ENCODE measurements around the gene TGM6. TPM values are rescaled to one million over a fixed set of nuclear protein-coding genes. Genes with fewer than 3 reads are reported as not detected.
A peak's percentile ranks its signal among the peaks of the same experiment; 100 is the strongest.

Gene TGM6
- total RNA-seq, 1 donor from 2014 or later: not detected

DNA sequence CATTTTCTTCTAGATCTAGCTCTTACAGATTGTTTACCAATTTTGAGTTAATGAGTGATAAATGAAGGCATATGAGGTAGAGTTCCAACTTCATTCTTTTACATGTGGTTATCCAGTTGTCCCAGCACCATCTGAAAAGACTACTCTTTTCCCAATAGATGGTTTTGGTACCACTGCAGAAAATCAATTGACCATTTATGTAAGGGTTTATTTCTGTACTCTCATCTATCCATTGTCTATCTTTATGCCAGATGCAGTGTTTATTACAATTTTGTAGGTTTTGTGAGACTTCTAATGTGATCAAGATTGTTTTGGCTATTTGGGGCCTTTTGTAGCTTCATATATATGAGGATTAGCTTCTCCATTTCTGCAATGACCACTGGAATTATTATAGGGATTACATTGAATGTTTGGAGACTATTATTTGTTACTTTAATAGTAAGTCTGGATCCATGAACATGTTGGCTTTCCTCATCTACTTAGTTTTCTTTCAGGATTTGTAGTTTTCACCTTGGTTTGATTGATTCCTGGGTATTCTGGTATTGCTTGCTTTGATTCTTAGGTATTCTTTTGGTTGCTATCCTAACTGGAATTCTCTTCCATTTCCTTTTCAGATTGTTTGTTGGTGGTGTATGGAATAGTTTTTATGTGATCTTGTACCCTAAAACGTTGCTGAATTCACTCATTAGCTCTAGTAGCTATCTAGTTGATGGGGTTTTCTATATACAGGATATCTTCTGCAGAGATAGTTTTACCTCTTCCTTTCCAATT, 79.5 kb downstream of the TGM6 start:
- peaks cover 44 to 59% (median 54%) of the 10 kb centered on the region in 3 donors for H3K36me3 ChIP-seq (ENCODE audit: control insufficient read depth in 3 of 3, insufficient read depth in 3 of 3, low read length in 3 of 3)
- H3K9ac ChIP-seq (ENCODE audit: low read depth in 1 of 3, low read length in 3 of 3): no peak overlapping the region
- H3K9me3 ChIP-seq (ENCODE audit: control insufficient read depth in 3 of 3, low read length in 3 of 3): no peaks in the 10 kb centered on the region
- H3K27me3 ChIP-seq (ENCODE audit: control insufficient read depth in 3 of 3, insufficient read depth in 3 of 3, low read length in 3 of 3): no peaks in the 10 kb centered on the region
- H3K4me3 ChIP-seq (ENCODE audit: low read length in 3 of 3): no peak overlapping the region
- no peaks in the 10 kb centered on the region for H3K4me1 ChIP-seq (ENCODE audit: control insufficient read depth in 3 of 3, insufficient read depth in 3 of 3, low read length in 3 of 3)
- H3K27ac ChIP-seq (ENCODE audit: low read depth, low read length): no peak overlapping the region

DNA sequence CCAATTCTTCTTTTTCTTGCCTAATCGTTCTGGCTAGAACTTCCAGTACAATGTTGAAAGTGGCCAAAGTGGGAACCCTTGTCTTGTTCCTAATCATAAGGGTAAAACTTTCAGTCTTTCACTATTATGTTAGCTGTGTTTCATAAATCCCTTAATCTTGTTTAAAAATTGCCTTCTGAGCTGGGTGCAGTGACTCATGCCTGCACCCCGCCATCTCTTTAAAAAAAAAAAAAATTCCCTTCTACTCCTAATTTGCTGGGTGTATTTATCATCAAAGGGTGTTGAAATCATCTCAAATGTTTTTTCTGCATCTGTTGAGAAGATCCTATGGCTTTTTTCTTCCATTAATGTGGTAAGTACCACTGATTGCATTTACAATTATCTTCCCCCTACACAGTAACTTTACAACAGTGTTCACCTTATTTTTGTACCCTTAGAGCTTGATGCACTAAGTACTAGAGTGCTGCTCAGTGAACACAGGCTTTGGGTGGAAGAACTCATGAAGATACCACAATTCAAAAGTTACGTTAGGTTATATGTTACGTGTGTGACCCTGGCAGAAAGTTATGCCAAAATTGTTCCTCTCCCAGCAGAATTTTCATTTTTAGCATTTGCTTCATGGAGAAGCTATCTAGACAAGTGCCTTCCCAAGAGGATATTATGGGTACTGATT, 80.2 kb downstream of the TGM6 start:
- H3K9ac ChIP-seq (ENCODE audit: low read depth in 1 of 3, low read length in 3 of 3): no peak overlapping the region
- peaks cover 51 to 65% (median 61%) of the 10 kb centered on the region in 3 donors for H3K36me3 ChIP-seq (ENCODE audit: control insufficient read depth in 3 of 3, insufficient read depth in 3 of 3, low read length in 3 of 3)
- H3K27ac ChIP-seq (ENCODE audit: low read depth, low read length): no peak overlapping the region
- H3K4me1 ChIP-seq (ENCODE audit: control insufficient read depth in 3 of 3, insufficient read depth in 3 of 3, low read length in 3 of 3): no peaks in the 10 kb centered on the region
- no peak overlapping the region for H3K4me3 ChIP-seq (ENCODE audit: low read length in 3 of 3)
- H3K9me3 ChIP-seq (ENCODE audit: control insufficient read depth in 3 of 3, low read length in 3 of 3): no peaks in the 10 kb centered on the region
- no peaks in the 10 kb centered on the region for H3K27me3 ChIP-seq (ENCODE audit: control insufficient read depth in 3 of 3, insufficient read depth in 3 of 3, low read length in 3 of 3)

DNA sequence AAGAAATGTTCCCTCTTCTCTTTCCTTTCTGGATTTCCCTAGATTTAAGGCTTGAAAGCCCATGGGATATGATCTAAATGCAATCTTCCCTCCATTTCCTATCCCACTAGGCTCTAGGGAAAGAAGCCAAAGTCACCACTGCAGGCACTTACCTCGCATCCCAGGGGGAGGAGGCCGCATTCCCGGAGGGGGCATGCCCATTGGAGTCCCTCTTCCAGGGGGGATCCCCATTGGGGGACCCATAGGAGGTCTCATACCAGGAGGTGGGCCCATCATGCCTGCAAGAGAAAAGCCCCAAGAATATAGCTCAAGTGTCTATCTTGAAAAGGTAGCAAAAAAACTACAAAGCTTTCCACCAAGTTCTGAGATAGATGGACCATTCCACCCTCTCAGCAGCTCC, 81.8 kb downstream of the TGM6 start:
- H3K4me3 ChIP-seq (ENCODE audit: low read length in 3 of 3): no peak overlapping the region
- no peak overlapping the region for H3K27ac ChIP-seq (ENCODE audit: low read depth, low read length)
- H3K4me1 ChIP-seq (ENCODE audit: control insufficient read depth in 3 of 3, insufficient read depth in 3 of 3, low read length in 3 of 3): peaks cover 0 to 2% (median 0%) of the 10 kb centered on the region in 3 donors
- no peak overlapping the region for H3K9ac ChIP-seq (ENCODE audit: low read depth in 1 of 3, low read length in 3 of 3)
- peaks cover 57 to 77% (median 74%) of the 10 kb centered on the region in 3 donors for H3K36me3 ChIP-seq (ENCODE audit: control insufficient read depth in 3 of 3, insufficient read depth in 3 of 3, low read length in 3 of 3)
- no peaks in the 10 kb centered on the region for H3K27me3 ChIP-seq (ENCODE audit: control insufficient read depth in 3 of 3, insufficient read depth in 3 of 3, low read length in 3 of 3)
- H3K9me3 ChIP-seq (ENCODE audit: control insufficient read depth in 3 of 3, low read length in 3 of 3): no peaks in the 10 kb centered on the region

DNA sequence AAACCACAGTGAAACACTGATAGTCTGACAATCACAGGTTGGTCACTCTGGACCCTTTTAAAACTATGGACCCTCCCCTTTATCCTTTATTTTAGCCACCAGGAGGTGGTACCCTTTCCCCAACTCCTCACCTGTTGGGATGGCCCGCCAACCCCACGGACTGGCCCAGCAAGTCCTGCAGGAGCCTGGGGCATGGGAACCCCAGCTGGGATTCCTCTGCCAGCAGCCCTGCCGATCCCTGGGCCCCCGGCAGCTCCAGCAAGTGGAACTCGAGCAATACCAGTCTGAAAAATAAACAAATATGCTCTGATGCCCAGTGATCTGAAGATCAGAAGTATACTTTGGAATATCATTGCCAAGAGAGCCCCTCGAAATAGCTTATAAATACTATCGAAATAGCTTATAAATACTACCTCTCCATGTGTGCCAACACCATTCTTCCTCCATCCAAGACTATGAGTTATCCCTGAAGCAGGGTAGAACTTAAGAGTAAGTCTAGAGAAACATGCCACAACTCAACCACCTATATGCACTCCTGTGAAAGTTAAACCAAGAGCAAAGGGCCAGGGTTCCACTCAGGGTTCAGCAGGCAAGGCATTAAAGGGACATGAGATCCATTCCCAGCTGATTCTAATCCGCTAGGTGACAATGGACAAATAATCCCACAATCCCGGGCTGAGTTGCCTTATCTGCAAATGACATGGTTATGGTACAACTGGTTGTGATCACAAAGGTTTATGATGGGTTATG, 83.1 kb downstream of the TGM6 start:
- Histone ChIP-seq H3K27ac (ENCODE audit: low read depth, low read length) (no peak overlapping the region), H3K36me3 (ENCODE audit: control insufficient read depth in 3 of 3, insufficient read depth in 3 of 3, low read length in 3 of 3) (peaks cover 58 to 82% (median 75%) of the 10 kb centered on the region in 3 donors), H3K4me3 (ENCODE audit: low read length in 3 of 3) (no peak overlapping the region), H3K9ac (ENCODE audit: low read depth in 1 of 3, low read length in 3 of 3) (no peak overlapping the region), H3K4me1 (ENCODE audit: control insufficient read depth in 3 of 3, insufficient read depth in 3 of 3, low read length in 3 of 3) (peaks cover 2 to 14% (median 3%) of the 10 kb centered on the region in 3 donors), H3K27me3 (ENCODE audit: control insufficient read depth in 3 of 3, insufficient read depth in 3 of 3, low read length in 3 of 3) (no peaks in the 10 kb centered on the region), H3K9me3 (ENCODE audit: control insufficient read depth in 3 of 3, low read length in 3 of 3) (no peaks in the 10 kb centered on the region)

DNA sequence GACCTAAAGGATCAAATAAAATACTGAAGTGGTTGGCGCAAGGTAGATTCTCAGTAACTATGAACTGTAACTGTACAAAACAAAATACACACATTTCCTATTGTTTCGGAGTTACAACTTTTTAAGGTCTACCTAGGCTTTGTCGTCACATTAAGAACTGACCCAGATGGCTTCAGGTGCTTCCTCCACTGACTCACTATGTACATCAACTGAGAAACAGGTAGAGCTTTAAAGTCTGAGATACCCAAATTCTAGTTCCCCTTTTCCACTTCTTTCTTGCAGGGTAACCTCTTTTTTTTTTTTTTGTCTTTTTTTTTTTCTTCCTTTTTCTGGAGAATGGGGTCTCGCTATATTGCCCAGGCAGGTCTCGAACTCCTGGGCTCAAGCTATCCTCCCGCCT, 84.4 kb downstream of the TGM6 start:
- H3K9me3 ChIP-seq (ENCODE audit: control insufficient read depth in 3 of 3, low read length in 3 of 3): no peaks in the 10 kb centered on the region
- no peaks in the 10 kb centered on the region for H3K27me3 ChIP-seq (ENCODE audit: control insufficient read depth in 3 of 3, insufficient read depth in 3 of 3, low read length in 3 of 3)
- no peak overlapping the region for H3K4me3 ChIP-seq (ENCODE audit: low read length in 3 of 3)
- H3K9ac ChIP-seq (ENCODE audit: low read depth in 1 of 3, low read length in 3 of 3): no peak overlapping the region
- no peak overlapping the region for H3K27ac ChIP-seq (ENCODE audit: low read depth, low read length)
- peaks cover 55 to 74% (median 72%) of the 10 kb centered on the region in 3 donors for H3K36me3 ChIP-seq (ENCODE audit: control insufficient read depth in 3 of 3, insufficient read depth in 3 of 3, low read length in 3 of 3)
- H3K4me1 ChIP-seq (ENCODE audit: control insufficient read depth in 3 of 3, insufficient read depth in 3 of 3, low read length in 3 of 3): peaks cover 10 to 26% (median 13%) of the 10 kb centered on the region in 3 donors

DNA sequence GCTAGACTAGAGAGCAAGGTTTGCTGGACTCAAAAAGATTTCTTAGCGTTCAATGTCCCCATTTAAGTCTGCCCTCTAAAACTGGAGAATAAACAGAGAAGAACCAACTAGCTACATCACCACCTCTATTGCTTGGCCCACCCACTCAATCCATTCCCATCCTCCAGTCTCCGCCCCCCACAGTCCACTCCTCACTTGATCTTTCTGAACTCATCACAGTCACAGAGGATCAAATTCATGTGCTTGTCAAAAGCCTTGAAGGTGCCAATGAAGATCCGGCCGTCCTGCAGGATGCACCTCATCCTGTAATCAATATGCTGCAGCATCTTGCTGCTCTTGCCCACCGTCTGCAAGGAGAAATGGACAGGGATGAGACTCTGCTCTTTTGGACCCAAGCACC, 86.7 kb downstream of the TGM6 start:
- Histone ChIP-seq H3K9me3 (ENCODE audit: control insufficient read depth in 3 of 3, low read length in 3 of 3) (no peaks in the 10 kb centered on the region), H3K4me1 (ENCODE audit: control insufficient read depth in 3 of 3, insufficient read depth in 3 of 3, low read length in 3 of 3) (peaks cover 10 to 31% (median 20%) of the 10 kb centered on the region in 3 donors), H3K36me3 (ENCODE audit: control insufficient read depth in 3 of 3, insufficient read depth in 3 of 3, low read length in 3 of 3) (peaks cover 38 to 51% (median 49%) of the 10 kb centered on the region in 3 donors), H3K9ac (ENCODE audit: low read depth in 1 of 3, low read length in 3 of 3) (no peak overlapping the region), H3K27ac (ENCODE audit: low read depth, low read length) (no peak overlapping the region), H3K4me3 (ENCODE audit: low read length in 3 of 3) (no peak overlapping the region), H3K27me3 (ENCODE audit: control insufficient read depth in 3 of 3, insufficient read depth in 3 of 3, low read length in 3 of 3) (no peaks in the 10 kb centered on the region)

DNA sequence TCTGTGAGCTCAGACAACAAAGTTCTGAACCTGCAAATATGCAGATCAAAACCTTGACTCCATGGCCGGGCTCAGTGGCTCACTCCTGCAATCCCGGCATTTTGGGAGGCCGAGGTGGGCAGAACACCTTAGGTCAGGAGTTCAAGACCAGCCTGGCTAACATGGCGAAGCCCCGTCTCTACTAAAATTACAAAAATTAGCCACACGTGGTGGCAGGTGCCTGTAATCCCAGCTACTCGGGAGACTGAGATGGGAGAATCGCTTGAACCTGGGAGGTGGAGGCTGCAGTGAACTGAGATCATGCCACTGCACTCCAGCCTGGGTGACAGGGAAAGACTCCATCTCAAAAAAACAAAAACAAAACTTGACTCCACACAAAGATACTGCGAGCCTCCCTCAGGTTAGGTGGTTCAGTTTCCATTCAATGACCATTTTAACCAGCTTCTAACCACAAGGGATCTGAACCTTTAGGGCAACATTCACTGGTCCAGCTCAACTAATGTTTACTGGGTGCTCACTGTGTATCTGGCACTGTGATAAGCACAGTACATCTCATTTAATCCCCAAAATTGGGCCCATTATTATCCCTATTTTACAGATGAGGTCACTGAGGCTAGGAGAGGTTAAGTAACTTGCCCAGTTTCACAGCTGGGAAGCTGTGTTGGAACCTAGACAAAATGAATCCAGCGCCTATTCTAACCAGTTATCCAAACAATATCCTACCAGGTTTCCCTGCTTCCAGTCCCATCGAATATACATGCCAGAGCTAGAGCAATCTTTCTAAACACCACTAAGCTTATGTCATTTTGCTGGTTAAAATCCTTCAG, 88.1 kb downstream of the TGM6 start:
- Histone ChIP-seq H3K27ac (ENCODE audit: low read depth, low read length) (no peak overlapping the region), H3K4me1 (ENCODE audit: control insufficient read depth in 3 of 3, insufficient read depth in 3 of 3, low read length in 3 of 3) (peaks cover 10 to 31% (median 20%) of the 10 kb centered on the region in 3 donors), H3K9ac (ENCODE audit: low read depth in 1 of 3, low read length in 3 of 3) (peak overlapping the region; percentile 69 to 92 (median 75)), H3K4me3 (ENCODE audit: low read length in 3 of 3) (peak overlapping the region in 2 of 3 donors; percentile 20 to 28), H3K9me3 (ENCODE audit: control insufficient read depth in 3 of 3, low read length in 3 of 3) (no peaks in the 10 kb centered on the region), H3K36me3 (ENCODE audit: control insufficient read depth in 3 of 3, insufficient read depth in 3 of 3, low read length in 3 of 3) (peaks cover 24 to 37% (median 35%) of the 10 kb centered on the region in 3 donors), H3K27me3 (ENCODE audit: control insufficient read depth in 3 of 3, insufficient read depth in 3 of 3, low read length in 3 of 3) (no peaks in the 10 kb centered on the region)

DNA sequence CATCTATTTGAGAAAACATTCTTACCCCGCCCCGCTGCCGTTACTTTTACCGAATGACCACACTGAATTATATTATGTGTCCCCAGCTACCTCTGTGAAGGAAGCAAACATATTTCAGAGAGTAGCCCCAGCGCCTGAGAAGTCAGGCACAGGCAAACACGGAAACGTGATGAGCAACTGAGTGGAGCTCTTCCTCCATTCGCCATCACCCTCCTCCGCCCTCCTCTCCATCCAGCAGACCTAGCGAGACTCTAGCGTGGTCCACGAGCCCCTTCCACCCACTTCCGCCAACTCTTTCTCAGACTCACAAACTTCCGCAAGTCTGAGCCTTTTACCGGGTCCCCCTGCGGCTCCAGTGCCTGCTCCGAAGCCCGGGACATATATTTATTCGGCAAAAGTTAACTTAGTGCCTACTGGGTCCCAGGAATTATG, 89.3 kb downstream of the TGM6 start:
- no peaks in the 10 kb centered on the region for H3K9me3 ChIP-seq (ENCODE audit: control insufficient read depth in 3 of 3, low read length in 3 of 3)
- no peaks in the 10 kb centered on the region for H3K27me3 ChIP-seq (ENCODE audit: control insufficient read depth in 3 of 3, insufficient read depth in 3 of 3, low read length in 3 of 3)
- H3K36me3 ChIP-seq (ENCODE audit: control insufficient read depth in 3 of 3, insufficient read depth in 3 of 3, low read length in 3 of 3): peaks cover 16 to 25% (median 24%) of the 10 kb centered on the region in 3 donors
- peak overlapping the region; percentile 90 to 97 (median 92) for H3K9ac ChIP-seq (ENCODE audit: low read depth in 1 of 3, low read length in 3 of 3)
- peak overlapping the region; percentile 86 to 93 (median 93) for H3K4me3 ChIP-seq (ENCODE audit: low read length in 3 of 3)
- H3K27ac ChIP-seq (ENCODE audit: low read depth, low read length): peak overlapping the region; percentile 82
- peaks cover 10 to 31% (median 20%) of the 10 kb centered on the region in 3 donors for H3K4me1 ChIP-seq (ENCODE audit: control insufficient read depth in 3 of 3, insufficient read depth in 3 of 3, low read length in 3 of 3)

Measured in skeletal muscle tissue (tissue), 4 donors.